ENCODE measurements around the gene GPC1.
"Not testable (repeated sequence)": the region's sequence is repeated elsewhere in the genome, so short reads cannot be mapped to it uniquely, and the experiment has no call there.

GPC1 gene

DNA sequence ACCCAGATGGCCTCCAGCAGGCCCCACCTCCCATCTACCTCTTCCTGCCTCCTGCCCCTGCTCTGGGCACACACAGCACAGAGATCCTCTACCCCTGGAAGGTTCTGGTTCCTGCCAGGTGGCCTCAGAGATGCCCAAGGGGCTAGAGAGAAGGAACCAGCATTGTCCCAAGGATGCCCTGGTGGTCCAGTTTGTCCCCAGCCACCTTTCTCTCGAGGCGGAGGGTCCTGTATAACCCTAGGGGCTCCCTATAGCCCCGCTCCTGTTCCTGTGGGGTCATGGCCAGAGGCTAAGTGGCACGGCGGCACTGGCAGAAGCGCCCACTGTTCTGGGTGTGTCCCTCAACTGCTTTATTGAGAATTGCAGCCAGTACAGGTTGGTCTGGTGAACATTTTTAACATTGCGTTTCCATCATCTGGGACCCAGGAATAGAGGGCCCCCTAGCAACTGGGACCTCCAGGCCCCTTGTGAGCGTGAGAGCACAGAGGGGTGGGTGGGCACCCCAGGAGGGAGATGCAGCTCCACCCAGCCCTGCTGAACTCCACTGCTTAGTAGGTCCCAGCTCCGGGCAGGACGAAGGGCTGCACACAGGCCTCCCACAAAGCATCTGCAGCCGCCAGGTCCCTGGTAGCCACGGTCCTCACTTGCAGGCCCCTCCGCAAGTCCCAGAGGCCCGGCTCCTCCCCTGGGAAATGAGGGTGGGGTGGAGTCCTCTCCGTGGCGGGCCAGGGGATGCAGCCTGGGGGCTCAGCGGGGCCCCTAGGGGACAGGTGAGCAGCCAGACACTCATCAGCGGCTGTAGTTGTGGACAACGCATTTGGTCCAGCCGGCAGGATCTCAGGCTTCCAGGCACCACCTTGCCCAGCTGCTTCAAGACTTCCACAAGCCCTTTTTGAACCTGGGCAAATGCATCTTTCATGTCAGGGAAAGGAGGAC, 33.1 kb downstream of the GPC1 start:
- intact Hi-C loops (cut with DNase I) = no loop called here

DNA sequence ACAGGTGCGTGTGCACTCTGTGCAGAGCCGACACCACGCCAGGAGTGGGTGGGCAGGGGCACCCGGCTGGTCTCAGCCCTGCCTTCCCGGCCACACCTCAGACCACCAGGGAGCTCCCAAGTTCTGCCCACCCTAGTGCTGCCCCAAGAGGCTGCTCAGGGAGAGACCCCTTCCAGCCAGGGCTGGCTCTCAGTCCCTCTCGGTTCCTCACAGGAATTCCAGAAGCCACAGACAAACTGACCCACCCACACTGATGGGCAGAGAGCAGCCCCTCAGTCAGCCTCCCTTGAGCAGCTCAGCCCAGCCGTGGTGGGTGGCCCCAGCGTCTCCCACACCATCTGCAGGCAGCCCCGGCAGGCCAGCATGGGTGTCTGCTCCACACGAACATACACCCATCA, 33.8 kb downstream of the GPC1 start:
- peak in 20 of 42 donors; percentile 3 to 43 (median 16) for DNase-seq
- intact Hi-C loops (cut with DNase I) = no loop called here

More for the DNA sequence above, 33.1 kb downstream of the GPC1 start:
- peak in 23 of 42 donors; percentile 1 to 43 (median 16) for DNase-seq

DNA sequence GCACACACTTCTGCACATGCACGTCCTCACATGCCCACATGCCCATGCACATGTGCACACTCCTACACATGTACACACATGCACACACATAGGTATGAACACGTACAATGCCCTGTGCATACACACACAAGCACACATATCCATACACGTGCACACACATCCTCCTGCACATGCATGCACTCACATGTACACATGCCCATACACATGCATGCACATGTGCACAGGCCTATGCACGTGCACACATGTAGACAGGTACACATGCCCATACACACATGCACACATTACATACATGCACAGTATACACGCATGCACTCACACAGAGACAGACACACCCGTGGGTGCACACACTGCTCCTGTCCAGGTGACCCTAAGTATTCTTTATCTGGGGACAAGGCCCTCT, 34.3 kb downstream of the GPC1 start:
- peak in 3 of 42 donors; percentile 8 to 11 (median 11) for DNase-seq
- intact Hi-C loops (cut with DNase I) = no loop called here

DNA sequence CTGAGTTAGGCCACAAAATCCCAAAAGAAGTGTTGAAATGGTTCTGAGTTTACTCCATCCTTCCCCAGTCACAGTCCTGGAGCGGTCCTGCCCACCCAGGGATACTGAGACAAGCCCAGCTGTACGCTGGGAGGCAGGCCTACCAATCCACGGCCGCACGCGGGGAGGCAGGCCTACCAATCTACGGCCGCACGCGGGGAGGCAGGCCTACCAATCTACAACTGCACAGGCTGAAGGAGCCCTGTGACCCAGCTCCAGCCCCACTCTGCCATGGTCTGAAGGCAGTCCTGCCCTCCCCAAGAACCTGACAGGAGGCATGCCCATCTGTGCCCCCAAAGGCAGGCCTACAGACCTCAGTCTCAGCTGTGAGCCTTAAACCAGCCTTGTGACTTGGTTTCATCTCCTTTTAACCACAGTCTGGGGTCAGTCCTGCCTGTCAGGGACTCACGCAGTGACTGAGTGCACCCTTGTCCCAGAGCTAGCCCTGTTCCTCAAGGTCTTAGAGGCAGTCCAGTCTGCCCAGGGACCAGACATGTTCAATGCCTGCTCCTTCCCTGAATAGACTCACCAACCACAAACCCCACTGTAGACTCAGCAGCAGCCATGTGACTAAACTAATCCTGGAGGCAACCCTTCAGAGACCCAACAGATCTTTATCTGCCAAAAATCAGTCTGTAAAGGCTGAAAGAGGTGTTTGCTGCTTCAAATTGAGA, 36.8 kb downstream of the GPC1 start:
- intact Hi-C loops (cut with DNase I) = no loop called here
- DNase-seq = no peak

DNA sequence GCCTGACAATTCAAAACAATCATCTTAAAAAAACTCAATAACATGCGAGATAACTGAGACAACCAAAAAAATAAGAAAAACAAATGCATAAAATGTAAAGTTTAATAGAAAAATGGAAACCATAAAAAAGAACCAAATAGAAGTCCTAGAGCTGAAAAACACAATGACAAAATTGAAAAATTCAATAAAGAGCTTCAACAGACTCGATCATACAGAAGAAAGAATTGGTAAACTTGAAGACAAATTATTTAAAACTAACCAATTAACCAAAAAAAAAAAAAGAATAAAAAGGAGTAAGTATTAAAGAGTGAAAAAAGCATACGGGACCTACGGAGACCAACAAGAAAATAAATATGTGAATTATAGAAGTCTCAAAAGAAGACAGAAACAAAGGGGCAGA, 37.7 kb downstream of the GPC1 start:
- intact Hi-C loops (cut with DNase I) = no loop called here
- no peak for DNase-seq

DNA sequence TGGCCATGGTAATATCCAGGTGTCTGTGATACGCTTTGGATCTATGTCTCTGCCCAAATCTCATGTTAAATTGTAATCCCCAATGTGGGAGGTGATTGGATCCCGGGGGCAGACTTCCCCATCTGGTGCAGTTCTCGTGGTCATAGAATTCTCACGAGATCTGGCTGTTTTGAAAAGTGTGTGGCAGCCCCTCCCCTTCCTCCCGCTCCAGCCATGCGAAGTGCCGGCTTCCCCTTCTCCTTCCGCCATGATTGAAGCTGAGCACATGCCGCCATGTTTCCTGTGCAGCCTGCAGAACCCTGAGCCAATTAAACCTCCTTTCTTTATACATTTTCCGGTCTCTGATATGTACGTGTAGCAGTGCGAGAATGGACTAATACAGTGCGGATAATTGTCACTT, 42.5 kb downstream of the GPC1 start:
- intact Hi-C loops (cut with DNase I) = no loop called here
- DNase-seq = no peak

DNA sequence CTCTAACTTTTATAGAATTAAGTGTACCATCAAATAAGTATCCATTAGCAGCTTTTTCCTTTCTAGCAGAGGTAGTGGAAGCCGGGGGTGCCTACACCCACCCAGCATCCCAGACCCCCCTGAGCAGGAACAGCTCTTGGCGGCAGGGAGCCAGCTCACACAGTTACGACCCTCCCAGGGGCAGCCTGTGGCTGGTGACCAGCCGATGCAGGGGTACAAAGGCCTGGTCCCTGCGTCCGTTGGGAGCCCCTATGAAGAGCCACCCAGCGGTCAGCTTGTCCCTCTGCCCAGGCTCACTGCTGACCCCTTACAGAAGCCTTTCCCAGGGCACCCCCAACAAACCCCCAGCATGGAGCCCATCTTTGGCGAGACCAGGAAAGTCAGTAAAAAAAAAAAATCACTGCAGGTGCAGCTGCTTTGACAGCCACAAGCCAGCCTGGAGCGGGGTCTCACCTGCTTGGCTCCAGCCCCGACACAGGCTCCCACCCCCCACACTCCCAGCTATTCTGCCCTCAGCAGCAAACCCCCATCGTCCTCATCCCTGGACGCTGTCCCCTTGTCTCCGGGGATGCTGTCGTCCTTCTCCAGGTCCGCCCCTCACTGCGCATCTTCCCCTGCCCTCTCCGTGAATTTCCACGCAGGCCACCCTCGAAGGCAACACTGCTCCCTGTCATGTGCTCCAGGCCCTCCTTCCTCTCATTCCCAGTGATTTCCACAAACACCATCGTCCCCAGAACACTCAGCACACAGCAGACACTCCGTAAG, 43.1 kb downstream of the GPC1 start:
- peak in 2 of 42 donors; percentile 5 to 6 for DNase-seq
- intact Hi-C loops (cut with DNase I) = no loop called here

DNA sequence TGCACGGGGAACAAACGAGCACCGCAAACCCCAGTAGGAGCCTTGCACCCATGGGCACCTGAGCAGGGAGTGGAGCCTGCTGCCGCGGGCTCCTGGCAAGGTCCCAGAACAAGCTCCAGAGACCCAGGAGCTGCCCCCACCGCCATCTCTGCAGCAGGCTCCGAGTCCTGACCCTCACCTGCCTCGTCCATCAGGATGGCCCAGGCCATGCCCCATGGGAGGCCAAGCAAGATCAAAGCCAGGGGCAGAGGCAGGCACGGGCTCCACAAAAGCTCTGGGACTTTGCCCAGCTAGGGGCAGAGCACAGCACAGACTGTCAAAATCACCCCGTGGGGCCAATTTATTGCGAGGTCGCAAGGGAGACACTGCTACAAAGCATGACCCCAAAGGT, 43.6 kb downstream of the GPC1 start:
- peak in 2 of 42 donors; percentile 7 to 8 for DNase-seq
- intact Hi-C loops (cut with DNase I) = no loop called here

DNA sequence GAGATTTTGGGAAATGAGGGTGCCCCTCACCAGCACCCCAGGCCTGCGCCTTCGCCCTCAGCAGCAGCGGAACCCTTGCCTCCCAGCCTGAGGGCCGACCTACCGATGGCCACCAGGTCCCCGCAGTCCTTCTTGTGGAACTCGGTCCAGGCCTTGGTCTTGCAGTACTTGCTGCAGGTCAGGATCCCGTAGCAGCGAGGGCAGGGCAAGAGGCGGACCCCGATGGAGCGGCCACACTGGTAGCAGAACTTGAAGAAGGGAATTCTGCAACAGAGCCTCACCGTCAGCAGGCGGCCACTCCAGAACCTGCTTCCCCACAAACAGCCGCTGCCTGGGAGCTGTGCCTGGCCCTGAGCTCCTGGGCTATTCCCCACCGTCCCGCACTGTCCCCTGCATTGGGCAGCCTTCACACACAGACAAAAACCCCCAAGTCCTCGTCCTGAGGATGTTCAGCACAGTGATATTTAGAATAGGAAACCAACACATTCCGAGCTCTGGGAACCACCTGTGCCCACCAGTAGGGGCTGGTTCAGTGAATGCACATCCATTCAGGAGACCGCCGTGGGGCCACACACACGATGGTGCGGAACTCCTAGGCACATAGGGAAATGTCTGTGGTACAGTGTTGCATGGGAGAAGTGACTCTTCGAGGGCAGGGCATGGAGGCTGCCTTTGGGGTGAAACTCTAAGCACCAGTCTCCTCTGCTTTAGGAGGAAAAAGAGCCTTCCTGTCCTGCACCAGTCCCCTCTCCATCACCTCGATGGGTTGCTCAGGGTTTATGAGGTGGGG, 45.6 kb downstream of the GPC1 start:
- intact Hi-C loops (cut with DNase I) = no loop called here
- peak in 2 of 42 donors; percentile 1 to 7 for DNase-seq

DNA sequence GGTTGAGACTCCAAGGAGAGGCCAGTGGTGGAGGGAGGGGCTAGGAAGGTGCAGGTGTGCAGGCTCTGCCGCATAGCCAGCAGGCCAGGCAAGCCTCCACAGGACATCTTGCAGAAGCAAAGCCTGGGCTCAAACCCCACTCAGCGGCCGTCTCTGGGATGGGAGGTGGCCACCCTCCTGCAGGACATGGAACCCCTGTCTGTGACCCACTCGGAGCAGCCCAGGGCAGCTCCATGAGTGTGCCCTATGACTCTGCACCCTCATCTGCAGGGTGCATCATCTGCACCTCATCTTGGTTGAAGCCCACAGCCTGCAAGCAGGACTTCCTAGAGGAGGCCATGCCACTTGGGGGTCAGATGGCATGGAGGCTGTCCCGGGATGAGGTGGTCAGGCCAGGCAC, 46.3 kb downstream of the GPC1 start:
- DNase-seq = peak in 1 of 42 donors; percentile 9

DNA sequence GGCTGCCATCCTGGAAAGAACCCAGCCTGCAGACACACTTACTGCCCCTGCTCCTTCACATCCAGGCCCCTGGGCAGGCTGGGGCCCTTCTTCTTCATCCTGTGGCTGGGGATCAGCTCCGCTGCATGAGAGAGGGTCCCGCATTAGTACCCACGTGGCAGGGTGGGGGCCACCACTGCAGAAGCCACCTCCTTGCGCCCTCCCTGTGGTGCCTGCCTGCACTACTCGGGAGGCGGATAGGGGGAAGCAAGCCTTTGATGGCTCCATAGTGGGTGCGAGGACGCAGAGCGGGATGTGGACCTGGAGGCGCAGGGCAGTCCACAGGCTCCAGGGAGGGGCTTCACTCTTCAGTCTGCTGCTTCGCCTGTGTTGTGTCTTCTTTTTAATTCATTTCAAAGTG, 46.7 kb downstream of the GPC1 start:
- DNase-seq = peak in 4 of 42 donors; percentile 7 to 24 (median 12)
- intact Hi-C loops (cut with DNase I) = no loop called here

More for the DNA sequence above, 46.3 kb downstream of the GPC1 start:
- intact Hi-C loops (cut with DNase I) = no loop called here

DNA sequence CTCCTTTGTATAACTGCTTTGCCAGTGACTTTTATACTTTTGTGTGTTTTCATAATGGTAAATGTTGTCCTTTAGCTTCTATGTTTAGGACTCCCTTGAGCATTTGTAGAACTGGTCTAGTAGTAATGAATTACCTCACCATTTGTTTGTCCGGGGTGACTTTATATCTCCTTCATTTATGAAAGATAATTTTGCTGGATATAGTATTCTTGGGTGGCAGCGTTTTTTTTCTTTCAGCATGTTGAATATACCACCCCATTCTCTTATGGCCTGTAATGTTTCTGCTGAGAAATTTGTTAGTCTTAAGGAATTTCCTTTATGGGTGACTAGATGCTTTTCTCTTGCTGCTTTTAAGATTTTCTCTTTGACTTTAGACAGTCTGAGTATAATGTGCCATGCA, 56.0 kb downstream of the GPC1 start:
- intact Hi-C loops (cut with DNase I) = no loop called here
- DNase-seq = no peak

DNA sequence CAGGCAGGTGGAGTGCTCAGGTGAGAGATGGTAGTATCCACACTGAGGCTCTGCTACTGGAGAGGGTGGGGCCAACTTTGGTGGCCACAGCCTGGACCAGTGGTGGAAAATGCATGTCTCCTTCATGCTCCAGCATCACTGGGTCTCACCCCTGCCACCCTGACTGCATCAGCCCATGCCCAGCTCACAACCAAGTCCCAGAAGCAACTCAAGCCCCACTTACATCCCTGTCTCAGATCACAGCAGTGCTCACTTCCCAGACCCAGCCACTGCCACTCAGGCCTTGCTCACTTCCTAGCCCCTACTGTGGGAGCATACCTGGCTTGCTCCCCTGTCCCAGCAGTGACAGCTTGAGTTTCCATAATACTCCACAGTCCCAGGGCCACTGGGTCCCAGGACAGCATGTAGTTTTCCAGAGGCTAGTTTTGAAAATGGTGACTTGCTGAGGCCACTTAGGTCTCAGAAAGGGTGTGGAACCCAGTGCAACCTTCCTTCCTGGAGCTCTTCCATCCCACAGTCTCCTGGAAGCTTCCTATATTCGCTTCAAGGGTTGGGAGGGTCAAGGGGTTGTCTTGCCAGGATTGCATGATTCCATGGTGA, 58.8 kb downstream of the GPC1 start:
- intact Hi-C loops (cut with DNase I) = no loop called here
- DNase-seq = peak in 2 of 42 donors; percentile 5 to 10

DNA sequence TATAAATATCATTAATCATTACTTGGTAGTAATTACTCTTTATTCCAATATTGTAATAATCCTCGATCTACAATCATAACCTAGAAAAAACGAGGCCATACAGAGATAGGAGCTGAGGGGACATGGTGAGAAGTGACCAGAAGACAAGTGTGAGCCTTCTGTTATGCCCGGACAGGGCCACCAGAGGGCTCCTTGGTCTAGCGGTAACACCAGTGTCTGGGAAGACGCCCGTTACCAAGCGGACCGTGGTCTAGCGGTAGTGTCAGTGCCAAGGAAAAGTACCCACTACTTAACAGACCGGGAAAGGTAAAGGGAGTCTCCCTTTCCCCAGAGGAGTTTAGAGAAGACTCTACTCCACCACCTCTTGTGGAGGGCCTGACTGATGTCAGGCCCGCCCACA, 59.5 kb downstream of the GPC1 start:
- intact Hi-C loops (cut with DNase I) = not testable (repeated sequence)
- peak in 12 of 42 donors; percentile 8 to 51 (median 28) for DNase-seq

DNA sequence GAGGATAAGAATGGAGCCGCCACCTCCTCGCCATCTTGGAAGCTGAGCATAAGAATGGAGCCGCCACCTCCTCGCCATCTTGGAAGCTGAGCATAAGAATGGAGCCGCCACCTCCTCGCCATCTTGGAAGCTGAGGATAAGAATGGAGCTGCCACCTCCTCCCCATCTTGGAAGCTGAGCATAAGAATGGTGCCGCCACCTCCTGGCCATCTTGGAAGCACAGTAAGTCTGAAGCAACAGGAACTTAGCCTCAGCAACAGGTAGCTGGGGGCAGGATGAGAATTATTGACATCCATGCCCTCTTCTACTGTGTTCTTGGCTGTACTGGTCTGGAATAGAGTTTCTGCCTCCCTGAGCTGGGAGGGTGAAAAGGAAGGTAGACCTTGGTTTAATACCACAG, 61.6 kb downstream of the GPC1 start:
- DNase-seq = peak in 4 of 42 donors; percentile 9 to 35 (median 18)
- intact Hi-C loops (cut with DNase I) = not testable (repeated sequence)

DNA sequence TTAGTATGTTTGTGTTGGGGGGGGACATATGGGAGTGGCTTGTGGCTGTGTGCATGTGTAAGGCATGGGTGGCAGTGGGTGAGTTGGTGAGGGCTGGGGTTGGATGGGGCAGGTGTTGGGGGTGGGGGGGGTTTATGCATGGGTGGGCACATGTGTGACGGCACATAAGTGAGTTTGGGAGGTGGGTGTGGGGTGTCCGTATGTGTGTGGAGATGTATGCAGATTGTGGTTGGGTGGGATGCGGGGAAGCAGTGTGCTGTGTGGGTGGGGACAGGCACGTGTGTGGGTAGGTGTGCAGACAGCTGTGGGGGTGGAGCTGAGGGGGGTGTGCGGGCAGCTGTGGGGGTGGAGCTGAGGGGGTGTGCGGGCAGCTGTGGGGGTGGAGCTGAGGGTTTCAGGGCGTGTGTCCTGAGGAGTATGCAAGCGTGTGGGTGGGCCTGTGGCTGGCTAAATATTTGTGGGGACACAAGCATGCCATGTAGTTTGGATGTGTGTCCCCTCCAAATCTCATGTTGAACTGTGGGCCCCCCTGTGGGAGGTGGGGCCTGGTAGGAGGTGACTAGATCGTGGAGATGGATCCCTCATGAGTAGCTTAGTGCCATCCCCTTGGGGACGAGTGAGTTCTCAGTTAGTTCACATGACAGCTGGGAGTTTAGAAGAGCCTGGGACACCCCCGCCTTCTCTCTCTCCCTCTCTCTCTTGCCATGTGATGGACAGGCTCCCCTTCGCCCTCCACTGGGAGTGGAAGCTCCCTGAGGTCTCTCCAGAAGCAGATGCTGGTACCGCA, 62.9 kb downstream of the GPC1 start:
- DNase-seq = peak in 2 of 42 donors; percentile 12 to 22
- intact Hi-C loops (cut with DNase I) = no loop called here

DNA sequence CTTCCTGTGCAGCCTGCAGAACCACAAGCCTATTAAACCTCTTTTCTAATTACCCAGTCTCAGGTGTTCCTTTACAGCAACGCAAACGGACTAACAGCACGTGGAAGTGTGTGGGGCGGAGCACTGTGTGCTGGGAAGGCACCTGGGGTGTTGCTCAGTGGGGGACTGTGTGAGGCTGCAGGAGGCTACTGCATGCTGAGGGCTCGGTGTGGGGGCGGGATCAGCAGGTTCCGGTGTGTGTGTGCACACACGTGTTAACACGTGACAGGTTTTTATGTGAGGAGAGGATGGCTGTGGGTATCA, 63.4 kb downstream of the GPC1 start:
- intact Hi-C loops (cut with DNase I) = no loop called here
- DNase-seq = peak in 5 of 42 donors; percentile 2 to 22 (median 21)
